ENCODE measurements around the gene SURF2. TPM values are rescaled to one million over a fixed set of nuclear protein-coding genes. Genes with fewer than 3 reads are reported as not detected.

SURF2 gene
- total RNA-seq, 1 donor from 2014 or later: 15.4 TPM

- Mint-ChIP-seq H3K4me3 (ENCODE audit: unreplicated experiment) (no peak overlapping the region), H3K4me1 (ENCODE audit: unreplicated experiment) (peaks cover 44% of the 10 kb centered on the region), H3K36me3 (ENCODE audit: unreplicated experiment) (peaks cover 32% of the 10 kb centered on the region), H3K9me3 (ENCODE audit: unreplicated experiment) (no peaks in the 10 kb centered on the region), H3K27me3 (ENCODE audit: unreplicated experiment) (no peaks in the 10 kb centered on the region), H3K27ac (ENCODE audit: unreplicated experiment) (peak overlapping the region; percentile 69)
- no peak for TF ChIP-seq CTCF (IDR thresholded peaks at IDR 0.05)
- DNase-seq (ENCODE audit: extremely low spot score, unreplicated experiment): no peak
Observed at GRCh38 chr9:133368249-133368881, 12.0 kb downstream of the SURF2 start.

GRCh38 chr9:133369422-133369821 is 13.1 kb downstream of the SURF2 start:
- TF ChIP-seq CTCF (IDR thresholded peaks at IDR 0.05): no peak
- Mint-ChIP-seq H3K4me3 (ENCODE audit: unreplicated experiment) (no peak overlapping the region), H3K4me1 (ENCODE audit: unreplicated experiment) (peaks cover 49% of the 10 kb centered on the region), H3K27me3 (ENCODE audit: unreplicated experiment) (no peaks in the 10 kb centered on the region), H3K9me3 (ENCODE audit: unreplicated experiment) (no peaks in the 10 kb centered on the region), H3K36me3 (ENCODE audit: unreplicated experiment) (peaks cover 25% of the 10 kb centered on the region), H3K27ac (ENCODE audit: unreplicated experiment) (no peak overlapping the region)
- DNase-seq (ENCODE audit: extremely low spot score, unreplicated experiment): no peak

DNA sequence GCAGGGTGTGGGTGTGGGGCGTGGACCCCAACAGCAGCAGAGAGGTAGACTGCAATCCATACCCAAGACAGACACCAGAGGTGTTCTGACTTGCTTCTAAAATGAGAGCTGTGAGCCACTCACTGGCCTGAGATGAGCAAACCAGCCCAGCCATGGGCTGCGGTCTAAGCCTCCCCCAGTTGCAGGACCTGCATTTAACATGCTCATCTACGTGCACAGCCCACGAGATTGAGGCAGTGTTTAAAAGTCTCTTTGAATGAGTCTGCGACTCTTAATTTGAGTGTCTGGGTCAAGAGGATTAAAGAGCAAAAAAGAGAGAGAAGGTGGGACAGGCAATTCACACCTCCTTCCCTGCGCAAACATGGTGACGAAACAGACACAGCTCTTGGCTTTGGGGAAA is 13.6 kb downstream of the SURF2 start:
- Mint-ChIP-seq H3K4me3 (ENCODE audit: unreplicated experiment) (no peak overlapping the region), H3K27ac (ENCODE audit: unreplicated experiment) (peak overlapping the region; percentile 19), H3K36me3 (ENCODE audit: unreplicated experiment) (peaks cover 24% of the 10 kb centered on the region), H3K4me1 (ENCODE audit: unreplicated experiment) (peaks cover 54% of the 10 kb centered on the region), H3K9me3 (ENCODE audit: unreplicated experiment) (no peaks in the 10 kb centered on the region), H3K27me3 (ENCODE audit: unreplicated experiment) (no peaks in the 10 kb centered on the region)
- TF ChIP-seq CTCF (IDR thresholded peaks at IDR 0.05): no peak
- DNase-seq (ENCODE audit: extremely low spot score, unreplicated experiment): no peak

- Mint-ChIP-seq H3K36me3 (ENCODE audit: unreplicated experiment) (peaks cover 19% of the 10 kb centered on the region), H3K4me1 (ENCODE audit: unreplicated experiment) (peaks cover 55% of the 10 kb centered on the region), H3K9me3 (ENCODE audit: unreplicated experiment) (no peaks in the 10 kb centered on the region), H3K4me3 (ENCODE audit: unreplicated experiment) (no peak overlapping the region), H3K27ac (ENCODE audit: unreplicated experiment) (no peak overlapping the region), H3K27me3 (ENCODE audit: unreplicated experiment) (no peaks in the 10 kb centered on the region)
- TF ChIP-seq CTCF (IDR thresholded peaks at IDR 0.05): no peak
- no peak for DNase-seq (ENCODE audit: extremely low spot score, unreplicated experiment)
Observed at GRCh38 chr9:133370685-133371084, 14.3 kb downstream of the SURF2 start.

GRCh38 chr9:133371261-133371711 is 14.9 kb downstream of the SURF2 start:
- Mint-ChIP-seq H3K4me1 (ENCODE audit: unreplicated experiment) (peaks cover 55% of the 10 kb centered on the region), H3K4me3 (ENCODE audit: unreplicated experiment) (no peak overlapping the region), H3K27me3 (ENCODE audit: unreplicated experiment) (no peaks in the 10 kb centered on the region), H3K27ac (ENCODE audit: unreplicated experiment) (peak overlapping the region; percentile 78), H3K36me3 (ENCODE audit: unreplicated experiment) (peaks cover 13% of the 10 kb centered on the region), H3K9me3 (ENCODE audit: unreplicated experiment) (no peaks in the 10 kb centered on the region)
- no peak for TF ChIP-seq CTCF (IDR thresholded peaks at IDR 0.05)
- DNase-seq (ENCODE audit: extremely low spot score, unreplicated experiment): no peak

All from osteocyte (in vitro differentiated cells).